OCI-LY7 (cell line): ENCODE measurements around the gene HSPA6. TPM values are rescaled to one million over a fixed set of nuclear protein-coding genes. Genes with fewer than 3 reads are reported as not detected.

Experiments
- BruUV-seq: library from RNA; stranded (reverse); fragments of 400-500 nt; replicated peaks from 2 replicates; lab custom pipeline; 2021; lab: Mats Ljungman, UMichigan
- CTCF ChIA-PET: fragments of 300-600 bp; sonication (Branson Sonifier 250); formaldehyde crosslinking; loops from one replicate; lab custom pipeline; 2022; ENCODE audit warnings: antibody characterized with exemption; ENCODE audit not compliant: unreplicated experiment; lab: Charles Lee
- POLR2A ChIA-PET: fragments of 300-600 bp; sonication (Branson Sonifier 250); formaldehyde crosslinking; loops from one replicate; lab custom pipeline; 2022; ENCODE audit warnings: antibody characterized with exemption; lab: Charles Lee
- DNase-seq: peaks from one replicate; pipeline ENCODE4 v3.0.0-alpha.2; 2015; ENCODE audit warnings: low spot score
- H2AFZ ChIP-seq: fragments of 200-600 bp; sonication (generic), shearing (Covaris generic); 2 replicates; pipeline ENCODE4 v1.6.1; 2014; ENCODE audit warnings: mild to moderate bottlenecking, antibody characterized with exemption, low read length, moderate library complexity
- H3K27ac ChIP-seq: fragments of 200-600 bp; sonication (generic); 2 replicates; pipeline ENCODE4 v1.5.1; 2014; ENCODE audit warnings: mixed run types, low read depth, mild to moderate bottlenecking, moderate library complexity, low read length, inconsistent platforms; ENCODE audit not compliant: poor library complexity, severe bottlenecking
- H3K36me3 ChIP-seq: fragments of 200-600 bp; sonication (generic); 2 replicates; pipeline ENCODE4 v1.6.1; 2014; ENCODE audit warnings: mild to moderate bottlenecking, antibody characterized with exemption, low read length, moderate library complexity, mixed read lengths; ENCODE audit not compliant: insufficient read depth
- H3K4me1 ChIP-seq: fragments of 200-600 bp; sonication (generic); 2 replicates; pipeline ENCODE4 v1.5.1; 2014; ENCODE audit warnings: mild to moderate bottlenecking, low read length; ENCODE audit not compliant: insufficient read depth, poor library complexity, severe bottlenecking
- H3K4me2 ChIP-seq: fragments of 200-600 bp; sonication (generic); 2 replicates; pipeline ENCODE4 v1.6.1; 2014; ENCODE audit warnings: mild to moderate bottlenecking, low read length
- H3K4me3 ChIP-seq: fragments of 200-600 bp; sonication (generic); 2 replicates; pipeline ENCODE4 v1.5.1; 2014; ENCODE audit warnings: mild to moderate bottlenecking, low read depth, low read length; ENCODE audit not compliant: poor library complexity, severe bottlenecking
- H3K79me2 ChIP-seq: fragments of 200-600 bp; sonication (generic); 2 replicates; pipeline ENCODE4 v1.6.1; 2016; ENCODE audit warnings: low read depth, mild to moderate bottlenecking, low read length, moderate library complexity, mixed read lengths; ENCODE audit not compliant: insufficient read depth
- H3K9me2 ChIP-seq: fragments of 200-600 bp; sonication (generic); 2 replicates; pipeline ENCODE4 v1.6.1; 2016; ENCODE audit warnings: mild to moderate bottlenecking, low read length, mixed read lengths; ENCODE audit not compliant: insufficient read depth
- H3K9me3 ChIP-seq: fragments of 200-600 bp; sonication (generic); 2 replicates; pipeline ENCODE4 v1.6.1; 2014; ENCODE audit warnings: mild to moderate bottlenecking, mixed run types, low read length, mixed read lengths
- H4K20me1 ChIP-seq: fragments of 200-600 bp; sonication (generic); 2 replicates; pipeline ENCODE4 v1.6.1; 2014; ENCODE audit warnings: mild to moderate bottlenecking, antibody characterized with exemption, low read length, moderate library complexity, mixed read lengths; ENCODE audit not compliant: insufficient read depth
- CTCF ChIP-seq: fragments of 200-600 bp; sonication (generic); conservative IDR thresholded peaks from 2 replicates; pipeline ENCODE4 v1.5.1; 2014; ENCODE audit warnings: mild to moderate bottlenecking, antibody characterized with exemption, low read length, moderate library complexity, mixed read lengths
- EZH2phosphoT487 ChIP-seq: fragments of 200-600 bp; sonication (generic); IDR thresholded peaks from 2 replicates; pipeline ENCODE4 v1.6.1; 2018; ENCODE audit warnings: low read depth, borderline replicate concordance, mild to moderate bottlenecking, mixed run types, antibody characterized with exemption, low read length, moderate library complexity, mixed read lengths
- intact Hi-C: fragments of 100-400 bp; cut with micrococcal nuclease; formaldehyde crosslinking; loops from one replicate; pipeline ENCODE4 v1.10.0; 2022; ENCODE audit not compliant: unreplicated experiment
- total RNA-seq, 2 experiments: library from RNA; depleted of rRNA in 1 of 2; stranded (reverse); fragments of >200 nt in 1 of 2; shearing (Covaris generic) in 1 of 2; gene quantifications; 2 replicates each; pipeline ENCODE4 v1.2.3, GENCODE V29; 2014 to 2022

Gene HSPA6
- total RNA-seq, 2 experiments from 2014 or later, result 0.13 TPM; not detected in 1

- Histone ChIP-seq H3K9me3 (no peaks in the 10 kb centered on the region), H3K36me3 (no peaks in the 10 kb centered on the region), H3K79me2 (no peaks in the 10 kb centered on the region), H3K4me2 (no peak overlapping the region), H3K27ac (no peak overlapping the region), H4K20me1 (no peaks in the 10 kb centered on the region), H3K4me1 (peaks cover 10% of the 10 kb centered on the region), H3K9me2 (no peaks in the 10 kb centered on the region), H3K4me3 (no peak overlapping the region), H2AFZ (no peak overlapping the region)
- CTCF ChIA-PET, result no interaction called here
- BruUV-seq, result no TSS peak
- POLR2A ChIA-PET, result interaction anchor here (0.6 kb wide), 1 partner anchor 305 kb away, joined by 8 read pairs; no protein-coding TSS in a partner anchor
- no peak for DNase-seq
- TF ChIP-seq EZH2phosphoT487 (no peak), CTCF (no peak)
- intact Hi-C loops, result no loop called here
Measured at GRCh38 chr1:161502641-161503393, 21.5 kb upstream of the HSPA6 start.

- intact Hi-C loops, result no loop called here
- DNase-seq, result no peak
Measured at GRCh38 chr1:161503394-161503748, 21.0 kb upstream of the HSPA6 start.

More at GRCh38 chr1:161503394-161503748, 21.0 kb upstream of the HSPA6 start:
- Histone ChIP-seq H3K79me2 (no peaks in the 10 kb centered on the region), H3K4me2 (no peak overlapping the region), H3K36me3 (no peaks in the 10 kb centered on the region), H3K4me3 (no peak overlapping the region), H2AFZ (no peak overlapping the region), H3K27ac (no peak overlapping the region), H4K20me1 (no peaks in the 10 kb centered on the region), H3K4me1 (peaks cover 10% of the 10 kb centered on the region), H3K9me3 (no peaks in the 10 kb centered on the region), H3K9me2 (no peaks in the 10 kb centered on the region)
- TF ChIP-seq CTCF (no peak), EZH2phosphoT487 (no peak)
- no TSS peak for BruUV-seq
- CTCF ChIA-PET, result no interaction called here
- POLR2A ChIA-PET, result interaction anchor here (0.6 kb wide), 1 partner anchor 304 kb away, joined by 8 read pairs; no protein-coding TSS in a partner anchor
